CD4-positive, CD25-positive, alpha-beta regulatory T cell (primary cell): ENCODE measurements around the gene SLC38A8. TPM values are rescaled to one million over a fixed set of nuclear protein-coding genes. Genes with fewer than 3 reads are reported as not detected.

Experiments used
- ATAC-seq, 2 donors: fragments of 150-1000 bp; cut with Tn5 transposase; one replicate each; pipeline ENCODE4 v1.10.0; 2021; ENCODE audit warnings: low read depth in 2 of 2, moderate number of reproducible peaks in 2 of 2, moderate library complexity in 1 of 2
- DNase-seq, 3 donors: peaks; one replicate each; pipeline versions ENCODE4 v3.0.0 to v3.0.0-alpha.2; 2012 to 2022; ENCODE audit warnings: mixed read lengths in 1 of 3
- H3K27ac ChIP-seq: one replicate; pipeline ENCODE4 v1.7.0; 2013; ENCODE audit warnings: mild to moderate bottlenecking, low read length; ENCODE audit not compliant: insufficient read depth, poor library complexity, severe bottlenecking
- H3K27me3 ChIP-seq: one replicate; pipeline ENCODE4 v1.7.0; 2013; ENCODE audit warnings: low read length; ENCODE audit not compliant: control insufficient read depth, insufficient read depth
- H3K36me3 ChIP-seq: one replicate; pipeline ENCODE4 v1.7.0; 2013; ENCODE audit warnings: mild to moderate bottlenecking, low read length, moderate library complexity; ENCODE audit not compliant: control insufficient read depth, insufficient read depth
- H3K4me1 ChIP-seq: 2 replicates; pipeline ENCODE4 v1.7.0; 2013; ENCODE audit warnings: mild to moderate bottlenecking, low read length; ENCODE audit not compliant: insufficient read depth, control insufficient read depth, poor library complexity, severe bottlenecking
- H3K4me3 ChIP-seq: one replicate; pipeline ENCODE4 v1.7.0; 2013; ENCODE audit warnings: low read depth, mild to moderate bottlenecking, low read length, moderate library complexity
- H3K9me3 ChIP-seq, 2 experiments: 1 replicate in 1 of 2; 2 replicates in 1 of 2; pipeline ENCODE4 v1.7.0; 2013; ENCODE audit warnings: low read length in 2 of 2, mild to moderate bottlenecking in 1 of 2, moderate library complexity in 1 of 2; ENCODE audit not compliant: control insufficient read depth in 2 of 2
- H3K27ac Mint-ChIP-seq, 3 donors: one replicate each; pipeline ENCODE4 v1.8.0; 2020 to 2022; ENCODE audit warnings: mild to moderate bottlenecking in 3 of 3, mixed read lengths in 3 of 3, moderate library complexity in 2 of 3
- H3K27me3 Mint-ChIP-seq: one replicate; pipeline ENCODE4 v1.8.0; 2022; ENCODE audit warnings: mild to moderate bottlenecking, mixed read lengths
- H3K36me3 Mint-ChIP-seq: one replicate; pipeline ENCODE4 v1.8.0; 2020; ENCODE audit warnings: mixed read lengths
- H3K4me1 Mint-ChIP-seq, 4 donors: one replicate each; pipeline ENCODE4 v1.8.0; 2020 to 2022; ENCODE audit warnings: mixed read lengths in 4 of 4, mild to moderate bottlenecking in 1 of 4
- H3K4me3 Mint-ChIP-seq, 4 donors: one replicate each; pipeline ENCODE4 v1.8.0; 2020 to 2022; ENCODE audit warnings: mild to moderate bottlenecking in 4 of 4, mixed read lengths in 4 of 4, moderate library complexity in 3 of 4
- H3K9me3 Mint-ChIP-seq, 7 donors: one replicate each; pipeline ENCODE4 v1.8.0; 2020 to 2022; ENCODE audit warnings: mixed read lengths in 7 of 7, mild to moderate bottlenecking in 3 of 7, moderate library complexity in 2 of 7
- polyA plus RNA-seq, 4 donors: library from polyadenylated mRNA; unstranded; fragments of 300-500 nt; fragmentation: Illumina TruSeq; gene quantifications; one replicate each; pipeline ENCODE4 v1.2.3, GENCODE V29; 2021
- total RNA-seq: library from RNA; stranded (reverse); gene quantifications from one replicate; pipeline ENCODE4 v1.2.3, GENCODE V29; 2022

SLC38A8 gene
- total and polyA plus RNA-seq, 5 donors from 2014 or later, result not detected

DNA sequence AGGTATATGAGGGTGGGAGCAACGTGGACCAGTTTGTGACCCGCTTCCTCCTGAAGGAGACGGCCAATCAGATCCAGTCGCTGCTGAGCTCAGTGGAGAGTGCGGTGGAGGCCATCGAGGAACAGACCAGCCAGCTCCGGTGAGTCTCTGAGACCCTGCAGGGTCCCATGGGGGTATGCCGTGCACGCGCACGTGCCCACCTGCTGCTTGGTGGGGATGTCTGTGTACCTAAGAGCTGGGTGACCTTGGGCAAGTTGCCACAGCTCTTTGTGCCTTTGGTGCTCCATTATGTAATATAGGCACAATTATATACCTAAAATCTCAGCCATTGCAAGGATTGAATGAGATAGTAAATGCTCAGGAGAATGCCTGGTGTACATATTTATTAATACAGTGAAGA lies 52.1 kb downstream of the SLC38A8 start:
- Histone ChIP-seq H3K27me3 (peaks cover 2% of the 10 kb centered on the region), H3K9me3 (no peaks in the 10 kb centered on the region), H3K27ac (no peak overlapping the region), H3K4me3 (no peak overlapping the region), H3K4me1 (no peaks in the 10 kb centered on the region), H3K36me3 (no peaks in the 10 kb centered on the region)
- Mint-ChIP-seq H3K27me3 (peaks cover 28% of the 10 kb centered on the region), H3K9me3 (peaks cover 0 to 2% (median 0%) of the 10 kb centered on the region in 7 donors), H3K4me1 (no peaks in the 10 kb centered on the region), H3K4me3 (no peak overlapping the region), H3K27ac (peak overlapping the region in 1 of 3 donors; percentile 63), H3K36me3 (no peaks in the 10 kb centered on the region)
- DNase-seq, result no peak
- ATAC-seq, result no peak

DNA sequence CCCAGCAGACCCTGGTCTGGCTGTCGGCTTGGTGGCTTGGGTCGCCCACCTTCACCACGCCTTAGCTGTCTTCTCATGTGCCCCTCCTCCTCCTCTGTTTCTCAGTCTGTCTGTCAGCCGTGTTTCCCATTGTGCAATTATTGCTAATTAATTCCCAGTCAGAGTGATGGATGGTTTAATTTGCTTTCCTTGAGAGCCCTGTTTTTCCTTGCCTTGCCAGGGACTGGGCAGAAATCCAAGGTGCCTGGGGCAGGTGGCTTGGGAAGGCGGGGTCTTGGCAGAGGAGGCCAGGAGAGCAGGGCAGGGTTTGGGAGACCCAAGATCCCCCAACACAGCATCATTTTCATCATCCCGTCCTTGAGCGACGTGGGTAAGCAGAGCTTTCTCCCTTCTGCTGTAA lies 53.3 kb downstream of the SLC38A8 start:
- DNase-seq, result no peak
- no peaks in the 10 kb centered on the region for H3K9me3 ChIP-seq
- Mint-ChIP-seq H3K27ac (no peak overlapping the region), H3K27me3 (peaks cover 34% of the 10 kb centered on the region), H3K4me1 (no peaks in the 10 kb centered on the region), H3K4me3 (no peak overlapping the region), H3K9me3 (peaks cover 0 to 2% (median 0%) of the 10 kb centered on the region in 7 donors), H3K36me3 (no peaks in the 10 kb centered on the region)
- no peak overlapping the region for H3K4me3 ChIP-seq
- H3K4me1 ChIP-seq, result no peaks in the 10 kb centered on the region
- H3K27ac ChIP-seq, result no peak overlapping the region
- H3K36me3 ChIP-seq, result no peaks in the 10 kb centered on the region
- ATAC-seq, result no peak
- H3K27me3 ChIP-seq, result peaks cover 2% of the 10 kb centered on the region

DNA sequence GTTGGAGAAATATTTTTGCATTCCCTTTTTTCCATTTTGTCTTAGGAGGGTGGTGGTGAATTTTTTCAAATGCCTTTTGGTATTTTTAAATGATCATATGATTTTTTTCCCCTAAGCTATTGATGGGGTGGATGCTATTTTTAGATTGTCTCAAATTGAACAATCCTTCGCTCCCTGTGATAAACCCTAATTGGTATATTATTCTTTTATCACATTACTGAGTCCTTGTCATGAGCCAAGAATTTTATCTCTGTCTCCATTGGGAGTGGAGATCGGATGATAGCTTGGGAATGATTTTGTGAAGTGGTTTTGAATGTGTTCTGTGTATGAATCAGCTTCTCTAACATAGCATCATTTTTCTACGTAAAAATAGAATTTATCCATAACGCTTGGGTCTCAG lies 59.1 kb downstream of the SLC38A8 start:
- Mint-ChIP-seq H3K36me3 (no peaks in the 10 kb centered on the region), H3K9me3 (peaks cover 0 to 5% (median 0%) of the 10 kb centered on the region in 7 donors), H3K4me1 (no peaks in the 10 kb centered on the region), H3K4me3 (no peak overlapping the region), H3K27me3 (peaks cover 14% of the 10 kb centered on the region), H3K27ac (no peak overlapping the region)
- peaks cover 2% of the 10 kb centered on the region for H3K27me3 ChIP-seq
- ATAC-seq (no peak), DNase-seq (no peak)
- no peak overlapping the region for H3K27ac ChIP-seq
- no peaks in the 10 kb centered on the region for H3K4me1 ChIP-seq
- H3K4me3 ChIP-seq, result no peak overlapping the region
- peaks cover 0 to under 1% of the 10 kb centered on the region in 2 experiments for H3K9me3 ChIP-seq
- H3K36me3 ChIP-seq, result no peaks in the 10 kb centered on the region

DNA sequence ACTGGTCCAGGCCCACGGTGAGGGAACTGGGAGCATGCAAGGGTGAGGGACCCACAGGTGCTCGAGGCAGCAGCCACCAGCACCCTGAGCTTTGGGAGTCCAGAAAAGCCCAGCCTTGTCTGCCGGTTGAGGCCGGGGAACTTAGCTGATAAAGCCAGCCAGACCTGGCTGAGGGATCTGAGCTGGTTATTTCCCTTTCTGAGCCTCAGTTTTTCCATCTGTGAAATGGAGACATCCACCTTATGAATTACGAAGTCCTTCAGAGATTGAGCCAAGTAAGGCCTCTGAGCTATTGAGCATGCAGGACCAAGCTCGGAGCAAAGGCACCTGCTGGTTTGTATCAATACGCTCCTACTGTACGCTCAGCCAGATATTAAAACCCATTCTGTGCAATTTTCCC lies 60.8 kb downstream of the SLC38A8 start:
- Mint-ChIP-seq H3K4me3 (no peak overlapping the region), H3K36me3 (no peaks in the 10 kb centered on the region), H3K27me3 (peaks cover 14% of the 10 kb centered on the region), H3K4me1 (no peaks in the 10 kb centered on the region), H3K27ac (peak overlapping the region in 1 of 3 donors; percentile 6), H3K9me3 (peaks cover 0 to 5% (median 0%) of the 10 kb centered on the region in 7 donors)
- H3K27ac ChIP-seq, result no peak overlapping the region
- ATAC-seq (no peak), DNase-seq (no peak)
- no peaks in the 10 kb centered on the region for H3K27me3 ChIP-seq
- H3K9me3 ChIP-seq, result peaks cover 0 to 9% of the 10 kb centered on the region in 2 experiments
- no peaks in the 10 kb centered on the region for H3K4me1 ChIP-seq
- H3K36me3 ChIP-seq, result no peaks in the 10 kb centered on the region
- no peak overlapping the region for H3K4me3 ChIP-seq

DNA sequence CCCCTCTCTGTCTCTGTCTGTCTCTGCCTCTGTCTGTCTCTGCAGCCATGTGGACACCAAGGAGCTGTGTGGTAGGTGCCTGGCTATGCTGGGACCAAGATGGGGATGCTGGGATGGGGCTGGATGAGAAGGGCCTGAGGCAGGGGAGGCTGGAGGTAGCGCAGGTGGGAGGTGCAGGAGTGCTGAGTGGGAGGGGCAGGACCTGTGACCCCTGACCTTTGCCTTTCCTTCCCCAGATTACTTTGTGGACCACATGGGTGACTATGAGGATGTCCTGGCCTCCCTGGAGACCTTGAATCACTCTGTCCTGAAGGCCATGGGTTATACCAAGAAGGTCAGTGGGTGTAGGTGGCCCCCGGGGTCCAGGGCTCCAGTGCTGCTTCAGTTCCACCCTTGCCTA lies 61.8 kb downstream of the SLC38A8 start:
- Mint-ChIP-seq H3K4me3 (no peak overlapping the region), H3K36me3 (no peaks in the 10 kb centered on the region), H3K9me3 (peaks cover 0 to 5% (median 0%) of the 10 kb centered on the region in 7 donors), H3K4me1 (no peaks in the 10 kb centered on the region), H3K27me3 (peaks cover 9% of the 10 kb centered on the region), H3K27ac (no peak overlapping the region)
- Histone ChIP-seq H3K4me3 (no peak overlapping the region), H3K36me3 (no peaks in the 10 kb centered on the region), H3K9me3 (peaks cover 0 to 9% of the 10 kb centered on the region in 2 experiments), H3K4me1 (no peaks in the 10 kb centered on the region), H3K27ac (no peak overlapping the region), H3K27me3 (no peaks in the 10 kb centered on the region)
- no peak for ATAC-seq
- DNase-seq, result no peak

DNA sequence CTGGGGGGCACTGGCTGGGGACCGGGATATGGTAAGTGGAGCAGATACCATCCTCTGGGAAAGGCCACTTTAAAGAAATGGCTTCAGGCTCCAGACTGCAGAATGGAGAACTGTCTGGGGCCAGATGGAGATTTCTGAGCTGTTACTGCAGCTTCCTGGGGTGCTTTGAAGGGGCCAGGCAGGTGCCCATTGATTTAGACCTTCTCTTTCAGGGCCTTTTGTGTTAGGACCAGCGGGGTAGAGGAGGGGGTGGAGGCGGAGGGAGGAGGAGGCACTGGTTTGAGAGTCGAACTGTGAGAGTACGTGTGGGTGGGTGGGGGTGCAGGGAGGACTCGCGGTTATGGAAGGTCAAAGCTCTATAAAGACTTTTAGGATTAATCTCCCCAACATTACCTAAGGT lies 63.2 kb downstream of the SLC38A8 start:
- Mint-ChIP-seq H3K36me3 (no peaks in the 10 kb centered on the region), H3K9me3 (peaks cover 0 to 5% (median 0%) of the 10 kb centered on the region in 7 donors), H3K27ac (no peak overlapping the region), H3K4me1 (no peaks in the 10 kb centered on the region), H3K27me3 (peaks cover 4% of the 10 kb centered on the region), H3K4me3 (no peak overlapping the region)
- Histone ChIP-seq H3K27me3 (no peaks in the 10 kb centered on the region), H3K4me3 (no peak overlapping the region), H3K9me3 (peaks cover 0 to 9% of the 10 kb centered on the region in 2 experiments), H3K27ac (no peak overlapping the region), H3K36me3 (no peaks in the 10 kb centered on the region), H3K4me1 (no peaks in the 10 kb centered on the region)
- no peak for ATAC-seq
- no peak for DNase-seq

DNA sequence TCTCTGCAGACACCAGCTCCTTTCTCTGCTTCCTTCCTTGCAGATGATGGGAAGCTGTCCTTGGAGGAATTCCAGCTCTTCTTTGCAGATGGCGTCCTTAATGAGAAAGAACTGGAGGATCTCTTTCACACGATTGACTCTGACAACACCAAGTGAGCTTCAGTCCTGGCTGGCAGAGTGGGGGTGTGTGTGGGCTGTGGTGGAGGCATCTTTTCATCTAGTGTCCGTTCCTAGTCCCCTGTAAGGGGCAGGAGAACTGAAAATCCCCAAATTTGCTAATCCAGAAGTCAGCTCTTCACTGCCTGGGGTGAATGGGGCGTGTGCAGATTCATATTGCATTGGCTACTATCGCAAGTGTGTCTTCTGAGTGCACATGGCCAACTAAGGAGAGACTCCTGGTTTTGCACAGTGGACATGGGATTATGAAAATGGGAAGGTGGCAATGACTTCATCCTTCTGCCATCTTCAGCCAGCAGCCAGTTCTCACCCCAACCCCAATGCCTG lies 64.1 kb downstream of the SLC38A8 start:
- no peak overlapping the region for H3K27ac Mint-ChIP-seq
- H3K9me3 Mint-ChIP-seq, result peaks cover 0 to 5% (median 0%) of the 10 kb centered on the region in 7 donors
- no peak overlapping the region for H3K4me3 Mint-ChIP-seq
- Histone ChIP-seq H3K36me3 (no peaks in the 10 kb centered on the region), H3K27ac (no peak overlapping the region), H3K4me3 (no peak overlapping the region), H3K9me3 (peaks cover 0 to 9% of the 10 kb centered on the region in 2 experiments), H3K27me3 (no peaks in the 10 kb centered on the region), H3K4me1 (no peaks in the 10 kb centered on the region)
- no peaks in the 10 kb centered on the region for H3K36me3 Mint-ChIP-seq
- H3K27me3 Mint-ChIP-seq, result peaks cover 4% of the 10 kb centered on the region
- DNase-seq (no peak), ATAC-seq (no peak)
- no peaks in the 10 kb centered on the region for H3K4me1 Mint-ChIP-seq

DNA sequence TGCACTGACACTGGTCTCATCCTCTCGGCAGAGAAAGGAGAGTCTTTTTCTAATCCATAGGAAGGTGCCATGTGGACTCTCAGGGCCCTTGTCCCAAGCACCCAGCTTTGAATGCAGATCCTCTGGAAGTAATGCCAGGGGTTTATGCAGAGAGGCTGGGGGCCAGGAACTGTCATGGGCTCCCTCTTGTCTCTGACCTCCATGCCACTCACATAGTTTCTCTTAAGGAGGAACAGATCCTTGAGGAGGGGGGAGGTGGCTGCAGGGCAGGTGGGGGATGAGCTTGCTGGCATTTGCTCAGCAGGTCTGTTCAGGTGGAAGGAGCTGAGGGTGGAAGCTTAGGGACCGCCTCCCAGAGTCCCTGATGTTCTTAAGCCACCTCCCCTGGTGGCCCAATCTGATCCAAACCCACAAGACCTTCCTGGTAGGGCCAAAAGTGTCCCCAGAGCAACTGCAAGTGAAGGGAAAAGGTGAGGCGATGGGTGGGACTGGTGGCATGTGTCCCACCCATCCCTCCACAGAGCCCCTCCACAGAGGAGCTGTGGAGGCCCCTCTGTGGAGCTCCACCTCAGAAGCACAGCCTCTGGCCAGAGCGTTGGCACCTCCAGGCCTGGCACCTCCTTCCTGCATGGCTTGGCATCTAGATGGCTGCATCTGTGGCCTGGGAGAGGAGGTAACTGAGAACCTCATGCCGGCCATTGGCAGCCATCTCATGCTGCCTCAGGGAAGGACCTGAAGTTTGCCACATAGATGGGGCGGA lies 65.4 kb downstream of the SLC38A8 start:
- Histone ChIP-seq H3K4me3 (no peak overlapping the region), H3K4me1 (no peaks in the 10 kb centered on the region), H3K27ac (no peak overlapping the region), H3K27me3 (no peaks in the 10 kb centered on the region), H3K36me3 (no peaks in the 10 kb centered on the region), H3K9me3 (peaks cover 0 to 9% of the 10 kb centered on the region in 2 experiments)
- H3K27ac Mint-ChIP-seq, result no peak overlapping the region
- H3K4me3 Mint-ChIP-seq, result no peak overlapping the region
- no peak for DNase-seq
- ATAC-seq, result no peak
- no peaks in the 10 kb centered on the region for H3K36me3 Mint-ChIP-seq
- H3K9me3 Mint-ChIP-seq, result peaks cover 0 to 5% (median 0%) of the 10 kb centered on the region in 7 donors
- H3K4me1 Mint-ChIP-seq, result no peaks in the 10 kb centered on the region
- peaks cover 4% of the 10 kb centered on the region for H3K27me3 Mint-ChIP-seq
